ENCODE results near the gene SPPL2B. TPM values are rescaled to one million over a fixed set of nuclear protein-coding genes. Genes with fewer than 3 reads are reported as not detected.
"Not testable (repeated sequence)": the region's sequence is repeated elsewhere in the genome, so short reads cannot be mapped to it uniquely, and the experiment has no call there.

SPPL2B gene
- total RNA-seq, 1 experiment from 2014 or later: 14.9 TPM

DNA sequence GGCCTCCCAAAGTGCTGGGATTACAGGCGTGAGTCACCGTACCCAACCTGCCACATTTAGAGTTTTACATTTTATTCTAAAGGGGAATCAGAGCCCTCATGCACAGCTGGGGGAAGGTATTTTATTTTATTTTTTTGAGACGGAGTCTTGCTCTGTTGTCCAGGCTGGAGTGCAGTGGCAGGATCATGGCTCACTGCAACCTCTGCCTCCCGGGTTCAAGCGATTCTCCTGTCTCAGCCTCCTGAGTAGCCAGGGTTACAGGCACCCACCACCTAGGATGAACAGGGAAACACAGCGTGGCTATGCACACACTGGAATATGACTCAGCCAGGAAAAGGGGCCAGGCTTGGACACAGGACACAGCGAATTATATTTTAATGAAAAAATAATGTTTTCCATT, 68.7 kb downstream of the SPPL2B start:
- H3K36me3 ChIP-seq, DNase-seq, H3K4me3 ChIP-seq, H3K9me3 ChIP-seq, H3K27me3 ChIP-seq: not testable (repeated sequence)

DNA sequence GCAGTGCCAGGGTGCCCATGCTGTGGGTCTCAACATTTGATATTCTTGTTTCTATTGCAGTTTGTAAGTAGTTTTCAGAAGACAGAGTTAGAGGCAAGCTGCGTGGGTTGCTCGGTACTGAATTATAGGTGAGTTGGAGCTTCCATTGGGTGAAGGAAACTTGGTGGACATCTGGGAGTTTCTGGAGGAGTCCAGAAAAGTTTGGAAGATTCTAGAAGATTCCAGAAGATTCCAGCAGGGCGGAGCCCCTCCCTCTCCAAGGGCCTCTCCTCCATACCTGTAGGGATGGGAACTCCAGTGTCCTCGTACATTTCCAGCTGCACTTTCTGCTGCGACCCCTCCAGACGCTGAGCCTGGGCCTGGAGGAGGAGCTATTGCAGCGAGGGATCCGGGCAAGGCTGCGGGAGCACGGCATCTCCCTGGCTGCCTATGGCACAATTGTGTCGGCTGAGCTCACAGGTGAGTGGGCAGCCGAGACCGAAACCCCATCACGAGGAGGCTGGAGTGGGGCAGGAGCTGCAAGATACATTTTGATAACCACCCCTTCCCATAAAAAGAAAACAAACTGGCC, 70.3 kb downstream of the SPPL2B start:
- DNase-seq: no peak
- H3K9me3 ChIP-seq: no peaks in the 10 kb centered on the region
- no peaks in the 10 kb centered on the region for H3K27me3 ChIP-seq
- H3K4me3 ChIP-seq: no peak overlapping the region
- no peaks in the 10 kb centered on the region for H3K36me3 ChIP-seq

DNA sequence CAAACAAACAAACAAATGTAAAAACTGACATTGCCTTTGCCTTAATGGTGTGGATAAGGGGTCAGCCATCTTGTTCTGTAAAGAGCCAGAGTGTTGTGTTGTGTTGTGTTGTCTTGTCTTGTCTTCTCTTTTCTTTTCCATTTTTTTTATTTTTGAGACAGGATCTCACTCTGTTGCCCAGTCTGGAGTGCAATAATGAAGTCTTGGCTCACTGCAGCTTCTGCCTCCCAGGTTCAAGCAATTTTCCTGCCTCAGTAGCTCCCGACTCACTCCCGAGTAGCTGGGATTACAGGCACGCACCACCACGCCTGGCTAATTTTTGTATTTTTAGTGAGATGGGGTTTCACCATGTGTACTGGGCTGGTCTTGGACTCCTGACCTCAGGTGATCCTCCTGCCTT, 71.1 kb downstream of the SPPL2B start:
- Histone ChIP-seq H3K4me3 (no peak overlapping the region), H3K27me3 (no peaks in the 10 kb centered on the region), H3K36me3 (no peaks in the 10 kb centered on the region), H3K9me3 (no peaks in the 10 kb centered on the region)
- no peak for DNase-seq

Other genes with a start within 250 kb of the SPPL2B start
- gene MOB3A, start 232.4 kb upstream of the SPPL2B start, total RNA-seq (2014; rRNA removed; shearing (Covaris generic); ENCODE audit: low replicate concordance): 9.4 and 9.7 TPM in 2 replicates
- gene IZUMO4, start 231.8 kb upstream of the SPPL2B start, total RNA-seq (2014; rRNA removed; shearing (Covaris generic); ENCODE audit: low replicate concordance): not detected in 2 replicates
- 65.6 and 91.8 TPM in 2 replicates for gene AP3D1, start 177.1 kb upstream of the SPPL2B start, total RNA-seq (2014; rRNA removed; shearing (Covaris generic); ENCODE audit: low replicate concordance)
- 3.5 and 5.4 TPM in 2 replicates for gene DOT1L, start 164.8 kb upstream of the SPPL2B start, total RNA-seq (2014; rRNA removed; shearing (Covaris generic); ENCODE audit: low replicate concordance)
- gene PLEKHJ1, start 92.4 kb upstream of the SPPL2B start, total RNA-seq (2014; rRNA removed; shearing (Covaris generic); ENCODE audit: low replicate concordance): 23.1 and 25.6 TPM in 2 replicates
- 5.5 and 23.7 TPM in 2 replicates for gene SF3A2, start 91.9 kb upstream of the SPPL2B start, total RNA-seq (2014; rRNA removed; shearing (Covaris generic); ENCODE audit: low replicate concordance)
- 0.49 and 4.1 TPM in 2 replicates for gene AMH, start 79.4 kb upstream of the SPPL2B start, total RNA-seq (2014; rRNA removed; shearing (Covaris generic); ENCODE audit: low replicate concordance)
- not detected in 2 replicates for gene JSRP1, start 72.3 kb upstream of the SPPL2B start, total RNA-seq (2014; rRNA removed; shearing (Covaris generic); ENCODE audit: low replicate concordance)
- gene PEAK3, start 46.5 kb upstream of the SPPL2B start, total RNA-seq (2014; rRNA removed; shearing (Covaris generic); ENCODE audit: low replicate concordance): not detected in 2 replicates
- not detected in 2 replicates for gene LINGO3, start 20.5 kb upstream of the SPPL2B start, total RNA-seq (2014; rRNA removed; shearing (Covaris generic); ENCODE audit: low replicate concordance)
- 73.8 and 259 TPM in 2 replicates for gene LSM7, start 98 bp upstream of the SPPL2B start, total RNA-seq (2014; rRNA removed; shearing (Covaris generic); ENCODE audit: low replicate concordance)
- gene TMPRSS9, start 31.6 kb downstream of the SPPL2B start, total RNA-seq (2014; rRNA removed; shearing (Covaris generic); ENCODE audit: low replicate concordance): not detected in 2 replicates
- 17.2 and 34.5 TPM in 2 replicates for gene TIMM13, start 98.9 kb downstream of the SPPL2B start, total RNA-seq (2014; rRNA removed; shearing (Covaris generic); ENCODE audit: low replicate concordance)
- 124 and 171 TPM in 2 replicates for gene LMNB2, start 128.3 kb downstream of the SPPL2B start, total RNA-seq (2014; rRNA removed; shearing (Covaris generic); ENCODE audit: low replicate concordance)
- gene GADD45B, start 147.4 kb downstream of the SPPL2B start, total RNA-seq (2014; rRNA removed; shearing (Covaris generic); ENCODE audit: low replicate concordance): 36.4 and 48.7 TPM in 2 replicates